Body of pancreas (tissue), 4 donors: ENCODE results near the gene PCDHGB7.

Experiments used
- CTCF ChIP-seq, 7 experiments: fragments of 450-650 bp in 4 of 7; fragments of 200-600 bp in 3 of 7; sonication (generic) in 3 of 7; IDR thresholded peaks; one replicate each; pipeline ENCODE4 v1.5.1; 2016 to 2019; ENCODE audit warnings: antibody characterized with exemption in 7 of 7
- POLR2A ChIP-seq, 3 donors: fragments of 450-650 bp; IDR thresholded peaks; one replicate each; pipeline ENCODE4 v1.6.1; 2016; ENCODE audit warnings: antibody characterized with exemption in 3 of 3, mild to moderate bottlenecking in 2 of 3

DNA sequence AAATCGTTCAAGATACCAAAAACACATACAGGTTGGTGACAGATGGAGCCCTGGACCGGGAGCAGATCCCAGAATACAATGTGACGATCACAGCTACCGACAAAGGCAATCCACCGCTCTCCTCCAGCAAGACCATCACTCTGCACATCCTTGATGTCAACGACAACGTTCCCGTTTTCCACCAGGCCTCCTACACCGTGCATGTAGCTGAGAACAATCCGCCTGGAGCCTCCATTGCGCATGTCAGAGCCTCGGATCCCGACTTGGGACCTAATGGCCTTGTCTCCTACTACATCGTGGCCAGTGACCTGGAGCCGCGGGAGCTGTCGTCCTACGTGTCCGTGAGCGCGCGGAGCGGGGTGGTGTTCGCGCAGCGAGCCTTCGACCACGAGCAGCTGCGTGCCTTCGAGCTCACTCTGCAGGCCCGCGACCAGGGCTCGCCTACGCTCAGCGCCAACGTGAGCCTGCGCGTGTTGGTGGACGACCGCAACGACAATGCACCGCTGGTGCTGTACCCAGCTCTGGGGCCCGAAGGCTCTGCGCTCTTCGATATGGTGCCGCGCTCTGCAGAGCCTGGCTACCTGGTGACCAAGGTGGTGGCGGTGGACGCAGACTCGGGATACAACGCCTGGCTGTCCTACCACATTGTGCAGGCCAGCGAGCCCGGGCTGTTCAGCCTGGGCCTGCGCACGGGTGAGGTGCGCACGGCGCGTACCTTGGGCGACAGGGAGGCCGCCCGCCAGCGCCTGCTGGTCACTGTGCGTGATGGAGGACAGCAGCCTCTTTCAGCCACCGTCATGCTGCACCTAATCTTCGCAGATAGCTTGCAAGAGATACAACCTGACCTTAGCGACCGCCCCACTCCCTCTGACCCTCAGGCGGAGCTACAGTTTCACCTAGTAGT, 45.7 kb upstream of the PCDHGB7 start:
- no peak for TF ChIP-seq POLR2A (IDR thresholded peaks at IDR 0.05)
- TF ChIP-seq CTCF (IDR thresholded peaks at IDR 0.05): no peak
